Umbilical cord (tissue), 2 donors: ENCODE data around the gene LRGUK. TPM values are rescaled to one million over a fixed set of nuclear protein-coding genes. Genes with fewer than 3 reads are reported as not detected.

ENCODE experiments used
- DNase-seq: peaks from one replicate; pipeline ENCODE4 v3.0.0-alpha.2; 2015; ENCODE audit warnings: low spot score
- total RNA-seq: library from RNA; depleted of rRNA; stranded (reverse); fragments of >200 nt; gene quantifications from one replicate; pipeline ENCODE4 v1.2.3, GENCODE V29; 2014; ENCODE audit warnings: low replicate concordance; ENCODE audit not compliant: insufficient read depth

Gene LRGUK
- total RNA-seq, result 0.48 TPM

- peak; percentile 87 for DNase-seq
Observed at GRCh38 chr7:134126966-134127848, at the start of gene LRGUK. LRGUK (plus strand) TSS chr7:134127340; CDS start chr7:134127368, 28 bp downstream.

GRCh38 chr7:134077560-134077959 lies 49.6 kb upstream of the LRGUK start:
- DNase-seq, result peak; percentile 2

- no peak for DNase-seq
Observed at GRCh38 chr7:134078991-134079390, 48.1 kb upstream of the LRGUK start.

GRCh38 chr7:134081695-134082094 lies 45.4 kb upstream of the LRGUK start:
- DNase-seq, result no peak

- DNase-seq, result peak; percentile 30
Observed at GRCh38 chr7:134083766-134084487, 43.2 kb upstream of the LRGUK start.

- DNase-seq, result peak; percentile 3
Observed at GRCh38 chr7:134084488-134085144, 42.5 kb upstream of the LRGUK start.

GRCh38 chr7:134085311-134085710 lies 41.8 kb upstream of the LRGUK start:
- no peak for DNase-seq

- no peak for DNase-seq
Observed at GRCh38 chr7:134086998-134087735, 40.0 kb upstream of the LRGUK start.

- no peak for DNase-seq
Observed at GRCh38 chr7:134088199-134088598, 38.9 kb upstream of the LRGUK start.

- DNase-seq, result no peak
Observed at GRCh38 chr7:134089446-134089845, 37.7 kb upstream of the LRGUK start.

- DNase-seq, result no peak
Observed at GRCh38 chr7:134098072-134098471, 29.1 kb upstream of the LRGUK start.

GRCh38 chr7:134101716-134102115 lies 25.4 kb upstream of the LRGUK start:
- DNase-seq, result no peak

GRCh38 chr7:134104166-134104565 lies 23.0 kb upstream of the LRGUK start:
- no peak for DNase-seq

- no peak for DNase-seq
Observed at GRCh38 chr7:134105841-134106240, 21.3 kb upstream of the LRGUK start.

- DNase-seq, result no peak
Observed at GRCh38 chr7:134108802-134109201, 18.3 kb upstream of the LRGUK start.

- no peak for DNase-seq
Observed at GRCh38 chr7:134113655-134114054, 13.5 kb upstream of the LRGUK start.

GRCh38 chr7:134114992-134115391 lies 12.1 kb upstream of the LRGUK start:
- DNase-seq, result no peak

- no peak for DNase-seq
Observed at GRCh38 chr7:134120405-134120804, 6.7 kb upstream of the LRGUK start.

GRCh38 chr7:134121632-134122139 lies 5.5 kb upstream of the LRGUK start:
- DNase-seq, result no peak

GRCh38 chr7:134122980-134123379 lies 4.2 kb upstream of the LRGUK start:
- no peak for DNase-seq

- DNase-seq, result no peak
Observed at GRCh38 chr7:134126146-134126545, 994 bp upstream of the LRGUK start.
